ENCODE measurements around the gene UBR4.

DNA sequence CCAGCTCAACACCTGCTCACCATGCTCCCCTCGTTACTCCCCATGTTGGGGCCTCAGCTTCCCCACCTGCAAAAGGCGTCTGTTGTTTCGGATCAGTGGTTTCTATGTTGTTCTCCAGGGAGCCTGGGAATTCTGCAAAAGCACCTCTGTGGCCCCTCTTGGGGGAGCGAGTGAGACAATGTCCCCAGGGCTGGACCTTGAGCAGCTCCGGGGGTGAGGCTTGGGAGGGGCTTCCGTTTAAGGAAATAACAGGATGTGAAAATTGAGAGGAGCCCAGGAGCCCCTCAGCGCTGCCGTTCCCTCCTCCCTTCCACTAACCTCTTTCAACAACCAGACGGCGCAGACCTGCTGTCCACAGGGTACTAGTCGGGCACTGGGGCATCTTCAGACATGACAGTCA is 155.1 kb downstream of the UBR4 start:
- TF ChIP-seq, protein P1, sequence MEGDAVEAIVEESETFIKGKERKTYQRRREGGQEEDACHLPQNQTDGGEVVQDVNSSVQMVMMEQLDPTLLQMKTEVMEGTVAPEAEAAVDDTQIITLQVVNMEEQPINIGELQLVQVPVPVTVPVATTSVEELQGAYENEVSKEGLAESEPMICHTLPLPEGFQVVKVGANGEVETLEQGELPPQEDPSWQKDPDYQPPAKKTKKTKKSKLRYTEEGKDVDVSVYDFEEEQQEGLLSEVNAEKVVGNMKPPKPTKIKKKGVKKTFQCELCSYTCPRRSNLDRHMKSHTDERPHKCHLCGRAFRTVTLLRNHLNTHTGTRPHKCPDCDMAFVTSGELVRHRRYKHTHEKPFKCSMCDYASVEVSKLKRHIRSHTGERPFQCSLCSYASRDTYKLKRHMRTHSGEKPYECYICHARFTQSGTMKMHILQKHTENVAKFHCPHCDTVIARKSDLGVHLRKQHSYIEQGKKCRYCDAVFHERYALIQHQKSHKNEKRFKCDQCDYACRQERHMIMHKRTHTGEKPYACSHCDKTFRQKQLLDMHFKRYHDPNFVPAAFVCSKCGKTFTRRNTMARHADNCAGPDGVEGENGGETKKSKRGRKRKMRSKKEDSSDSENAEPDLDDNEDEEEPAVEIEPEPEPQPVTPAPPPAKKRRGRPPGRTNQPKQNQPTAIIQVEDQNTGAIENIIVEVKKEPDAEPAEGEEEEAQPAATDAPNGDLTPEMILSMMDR (IDR thresholded peaks at IDR 0.05; ENCODE audit: low read depth, low read length), result no peak
- no peak for TF ChIP-seq POLR2A (IDR thresholded peaks at IDR 0.05; ENCODE audit: extremely low read depth, insufficient read length)
